HFFc6 (cell line): ENCODE data around the gene POMP. TPM values are rescaled to one million over a fixed set of nuclear protein-coding genes. Genes with fewer than 3 reads are reported as not detected.
A peak's percentile ranks its signal among the peaks of the same experiment; 100 is the strongest.

Experiments used
- DNase-seq: peaks from one replicate; pipeline ENCODE4 v3.0.0-alpha.2; 2018
- H3K27ac Mint-ChIP-seq: 2 replicates; pipeline ENCODE4 v1.8.0; 2020; ENCODE audit warnings: mild to moderate bottlenecking, mixed read lengths
- H3K27me3 Mint-ChIP-seq: 2 replicates; pipeline ENCODE4 v1.8.0; 2021; ENCODE audit warnings: mild to moderate bottlenecking, moderate library complexity, mixed read lengths; ENCODE audit not compliant: insufficient read depth
- H3K36me3 Mint-ChIP-seq: 2 replicates; pipeline ENCODE4 v1.8.0; 2021; ENCODE audit warnings: low read depth, mixed read lengths
- H3K4me1 Mint-ChIP-seq: 2 replicates; pipeline ENCODE4 v1.8.0; 2020; ENCODE audit warnings: low read depth, mixed read lengths
- H3K4me3 Mint-ChIP-seq: 2 replicates; pipeline ENCODE4 v1.8.0; 2020; ENCODE audit warnings: mild to moderate bottlenecking, moderate library complexity, mixed read lengths
- H3K9me3 Mint-ChIP-seq: 2 replicates; pipeline ENCODE4 v1.8.0; 2020; ENCODE audit warnings: mild to moderate bottlenecking, mixed read lengths
- CTCF ChIP-seq: fragments of 200-600 bp; sonication (generic); IDR thresholded peaks from 2 replicates; pipeline ENCODE4 v1.5.0; 2021; ENCODE audit warnings: antibody characterized with exemption, mild to moderate bottlenecking
- total RNA-seq, 6 experiments: library from RNA; stranded (reverse); fragmentation: NEBNext Ultra II Directional; extraction: Animal tissue kit (Norgen Biotek cat#: 25700); gene quantifications; 2 replicates in 1 of 6; 3 replicates in 5 of 6; pipeline ENCODE4 v1.2.3, GENCODE V29; 2021

POMP gene
- total RNA-seq, 6 experiments from 2014 or later = 156 to 175 (median 165) TPM

GRCh38 chr13:28613562-28613961, 45.4 kb upstream of the POMP start:
- H3K9me3 Mint-ChIP-seq = no peaks in the 10 kb centered on the region

GRCh38 chr13:28615916-28616446, 42.9 kb upstream of the POMP start:
- H3K4me1 Mint-ChIP-seq = peaks cover 38% of the 10 kb centered on the region

More at GRCh38 chr13:28613562-28613961, 45.4 kb upstream of the POMP start:
- TF ChIP-seq CTCF = no peak
- Mint-ChIP-seq H3K4me3 (no peak overlapping the region), H3K36me3 (peaks cover 16% of the 10 kb centered on the region), H3K4me1 (peaks cover 45% of the 10 kb centered on the region), H3K27ac (no peak overlapping the region), H3K27me3 (no peaks in the 10 kb centered on the region)
- no peak for DNase-seq

GRCh38 chr13:28618230-28618994, 40.5 kb upstream of the POMP start:
- Mint-ChIP-seq H3K27ac (no peak overlapping the region), H3K36me3 (peaks cover 5% of the 10 kb centered on the region; the same call in 1 of the 2 replicates), H3K4me3 (no peak overlapping the region), H3K4me1 (peaks cover 16% of the 10 kb centered on the region), H3K27me3 (no peaks in the 10 kb centered on the region), H3K9me3 (no peaks in the 10 kb centered on the region)
- DNase-seq = no peak
- TF ChIP-seq CTCF = no peak

More at GRCh38 chr13:28615916-28616446, 42.9 kb upstream of the POMP start:
- Mint-ChIP-seq H3K4me3 (no peak overlapping the region), H3K9me3 (no peaks in the 10 kb centered on the region), H3K27me3 (no peaks in the 10 kb centered on the region), H3K27ac (no peak overlapping the region), H3K36me3 (peaks cover 16% of the 10 kb centered on the region)
- no peak for DNase-seq
- no peak for TF ChIP-seq CTCF

- peaks cover 5% of the 10 kb centered on the region; the same call in 1 of the 2 replicates for H3K36me3 Mint-ChIP-seq
- no peaks in the 10 kb centered on the region for H3K27me3 Mint-ChIP-seq
- H3K27ac Mint-ChIP-seq = no peak overlapping the region
- peak; percentile 4 for DNase-seq
- peaks cover 26% of the 10 kb centered on the region for H3K4me1 Mint-ChIP-seq
- H3K4me3 Mint-ChIP-seq = no peak overlapping the region
- no peaks in the 10 kb centered on the region for H3K9me3 Mint-ChIP-seq
- TF ChIP-seq CTCF = no peak
These were observed 38.7 kb upstream of the POMP start for GRCh38 chr13:28620011-28620830.

GRCh38 chr13:28621449-28621848, 37.5 kb upstream of the POMP start:
- H3K27me3 Mint-ChIP-seq = no peaks in the 10 kb centered on the region
- no peak overlapping the region for H3K4me3 Mint-ChIP-seq
- peaks cover 26% of the 10 kb centered on the region for H3K4me1 Mint-ChIP-seq
- H3K27ac Mint-ChIP-seq = no peak overlapping the region
- TF ChIP-seq CTCF = no peak
- H3K9me3 Mint-ChIP-seq = no peaks in the 10 kb centered on the region
- DNase-seq = no peak
- peaks cover 4% of the 10 kb centered on the region; the same call in 1 of the 2 replicates for H3K36me3 Mint-ChIP-seq
